GM12878 (cell line): ENCODE measurements around the gene UBE2Q2. TPM values are rescaled to one million over a fixed set of nuclear protein-coding genes. Genes with fewer than 3 reads are reported as not detected.

Experiments
- CHD1 ChIP-seq: IDR thresholded peaks from 2 replicates; pipeline ENCODE4 v1.6.1; 2012; ENCODE audit warnings: low read depth, low read length, improper control_type of control experiment
- CREM ChIP-seq: IDR thresholded peaks from 2 replicates; pipeline ENCODE4 v1.6.1; 2014; ENCODE audit warnings: antibody characterized with exemption, low read depth
- E2F4 ChIP-seq: IDR thresholded peaks from 2 replicates; pipeline ENCODE4 v1.6.1; 2012; ENCODE audit warnings: low read depth, low read length, improper control_type of control experiment
- ETV6 ChIP-seq, 2 experiments: fragments of 450-650 bp in 1 of 2; IDR thresholded peaks in 1 of 2; conservative IDR thresholded peaks in 1 of 2; 2 replicates each; pipeline ENCODE4 v1.6.1; 2014; ENCODE audit warnings: antibody characterized with exemption in 1 of 2, borderline replicate concordance in 1 of 2, low read depth in 1 of 2, mild to moderate bottlenecking in 1 of 2, moderate library complexity in 1 of 2
- IRF4 ChIP-seq: IDR thresholded peaks from 2 replicates; pipeline ENCODE4 v1.6.1; 2011; ENCODE audit warnings: low read depth, low read length
- IRF5 ChIP-seq: fragments of 450-650 bp; IDR thresholded peaks from 2 replicates; pipeline ENCODE4 v1.6.1; 2017; ENCODE audit warnings: borderline replicate concordance
- JUNB ChIP-seq: IDR thresholded peaks from 2 replicates; pipeline ENCODE4 v1.6.1; 2016; ENCODE audit warnings: antibody characterized with exemption, mild to moderate bottlenecking
- KAT2A ChIP-seq: conservative IDR thresholded peaks from 2 replicates; pipeline ENCODE4 v1.6.1; 2011; ENCODE audit warnings: low read depth, low read length; ENCODE audit not compliant: control insufficient read depth
- MEF2A ChIP-seq: IDR thresholded peaks from 2 replicates; pipeline ENCODE4 v1.6.1; 2011; ENCODE audit warnings: low read depth, mild to moderate bottlenecking, low read length, moderate library complexity; ENCODE audit not compliant: insufficient read depth
- MLLT1 ChIP-seq: fragments of 450-650 bp; IDR thresholded peaks from 2 replicates; pipeline ENCODE4 v1.6.1; 2016; ENCODE audit warnings: mild to moderate bottlenecking
- NFYB ChIP-seq: IDR thresholded peaks from 2 replicates; pipeline ENCODE4 v1.6.1; 2011; ENCODE audit warnings: low read depth, mild to moderate bottlenecking, low read length, improper control_type of control experiment, moderate library complexity; ENCODE audit not compliant: insufficient read depth
- POLR2AphosphoS2 ChIP-seq: IDR thresholded peaks from 2 replicates; pipeline ENCODE4 v1.6.1; 2011; ENCODE audit warnings: low read depth, mild to moderate bottlenecking, low read length, improper control_type of control experiment, moderate library complexity
- POLR2AphosphoS5 ChIP-seq: IDR thresholded peaks from 2 replicates; pipeline ENCODE4 v1.6.1; 2011; ENCODE audit warnings: mild to moderate bottlenecking, low read length, inconsistent platforms
- RAD21 ChIP-seq: IDR thresholded peaks from 2 replicates; pipeline ENCODE4 v1.6.1; 2011; ENCODE audit warnings: mild to moderate bottlenecking, low read depth, low read length, moderate library complexity; ENCODE audit not compliant: insufficient read depth
- RB1 ChIP-seq: fragments of 450-650 bp; formaldehyde crosslinking; IDR thresholded peaks from 2 replicates; pipeline ENCODE4 v1.6.1; 2017; ENCODE audit warnings: mild to moderate bottlenecking, borderline replicate concordance
- SPI1 ChIP-seq: IDR thresholded peaks from 2 replicates; pipeline ENCODE4 v1.6.1; 2011; ENCODE audit warnings: low read depth, mild to moderate bottlenecking, low read length, moderate library complexity, borderline replicate concordance; ENCODE audit not compliant: insufficient read depth
- TBL1XR1 ChIP-seq: IDR thresholded peaks from 2 replicates; pipeline ENCODE4 v1.6.1; 2012; ENCODE audit warnings: low read depth, low read length, improper control_type of control experiment
- TCF7 ChIP-seq: IDR thresholded peaks from 2 replicates; pipeline ENCODE4 v1.6.1; 2014; ENCODE audit warnings: antibody characterized with exemption, borderline replicate concordance
- WRNIP1 ChIP-seq: IDR thresholded peaks from 2 replicates; pipeline ENCODE4 v1.6.1; 2011; ENCODE audit warnings: low read depth, low read length, improper control_type of control experiment, borderline replicate concordance
- polyA plus RNA-seq, 11 experiments: library from polyadenylated mRNA; depleted of rRNA in 4 of 11; unstranded in 6 of 11; stranded (reverse) in 5 of 11; fragments of >200 nt; fragmentation: Nextera tagmentation in 4 of 11; fragmentation: Illumina TruSeq in 1 of 11; extraction: Ambion mirVana in 4 of 11; extraction: Trizol in 1 of 11; gene quantifications; 1 replicate in 1 of 11; 2 replicates in 10 of 11; pipeline versions ENCODE4 v1.2.1 to v1.2.3, GENCODE V29; 2011 to 2016; ENCODE audit warnings: inconsistent platforms in 2 of 11, missing spikeins in 2 of 11, low read depth in 1 of 11
- total RNA-seq, 4 experiments: library from RNA; depleted of rRNA in 3 of 4; stranded (reverse); fragments of >200 nt in 3 of 4; fragmentation: Illumina TruSeq in 1 of 4; extraction: Trizol in 1 of 4; gene quantifications; 2 replicates each; pipeline versions ENCODE4 v1.2.1 to v1.2.3, GENCODE V29; 2013 to 2021
- TF ChIP-seq, protein P1 (sequence below): fragments of 450-650 bp; IDR thresholded peaks from 2 replicates; pipeline ENCODE4 v1.6.1; 2017; ENCODE audit warnings: mild to moderate bottlenecking, moderate library complexity

Gene UBE2Q2
- total and polyA plus RNA-seq, 10 of the 15 experiments (the other 5 are each of a cell fraction or from before 2014, with no cell fraction given) = 11.1 to 31.9 (median 21.6) TPM

DNA sequence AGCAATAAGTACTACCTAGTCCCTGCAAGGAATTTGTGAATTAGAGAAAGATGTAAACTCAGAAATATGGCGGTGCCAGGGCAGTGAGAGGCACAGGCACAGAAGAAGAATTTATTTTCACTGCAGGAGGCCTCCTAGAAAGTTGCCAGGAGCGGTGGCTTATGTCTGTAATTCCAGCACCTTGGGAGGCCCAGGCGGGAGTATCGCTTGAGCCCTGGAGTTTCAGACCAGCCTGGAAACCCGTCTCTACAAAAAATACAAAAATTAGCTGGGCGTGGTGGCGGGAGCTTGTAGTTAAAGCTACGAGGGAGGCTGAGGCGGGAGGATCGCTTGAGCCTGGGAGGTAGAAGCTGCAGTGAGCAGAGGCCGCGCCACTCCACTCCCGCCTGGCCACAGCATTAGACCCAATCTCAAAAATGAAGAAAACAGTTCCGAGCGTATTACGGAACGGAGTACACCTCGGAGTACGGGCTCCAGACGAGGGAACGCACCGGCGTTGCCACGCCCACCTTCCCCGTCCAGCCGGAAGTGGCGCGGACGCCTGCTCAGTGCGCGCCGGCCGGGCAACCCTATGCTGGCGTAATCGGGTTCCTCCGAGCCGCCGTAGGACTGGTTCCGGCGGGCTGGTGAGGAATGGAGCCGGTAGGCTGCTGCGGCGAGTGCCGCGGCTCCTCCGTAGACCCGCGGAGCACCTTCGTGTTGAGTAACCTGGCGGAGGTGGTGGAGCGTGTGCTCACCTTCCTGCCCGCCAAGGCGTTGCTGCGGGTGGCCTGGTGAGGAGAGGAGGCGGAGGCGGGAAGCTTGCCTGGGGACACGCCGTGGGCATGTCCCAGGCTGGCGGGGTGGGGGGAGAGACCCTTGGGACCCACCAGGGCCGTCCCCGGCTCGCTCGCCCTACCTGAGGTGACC, 60.3 kb downstream of the UBE2Q2 start, which contains the start of gene FBXO22 (continued):
- TF ChIP-seq RAD21 (no peak), E2F4 (no peak), CREM (peak; percentile 87), IRF4 (no peak; the same call in 1 of the 2 replicates), ETV6 (conservative IDR thresholded peaks at IDR 0.05 in 1 of 2, IDR thresholded peaks at IDR 0.05 in 1 of 2; ENCODE audit: borderline replicate concordance in 1 of 2, low read depth in 1 of 2) (no peak), SPI1 (no peak), POLR2AphosphoS2 (peak; percentile 95), JUNB (no peak), IRF5 (no peak), TBL1XR1 (no peak; the same call in 1 of the 2 replicates), CHD1 (no peak), NFYB (no peak), WRNIP1 (no peak), TCF7 (0 out of 2 replicates have a peak, but pooled peaks have one; percentile 34), RB1 (peak; percentile 87; the same call in 1 of the 2 replicates), KAT2A (no peak), POLR2AphosphoS5 (peak; percentile 95), MEF2A (0 out of 2 replicates have a peak, but pooled peaks have one; percentile 28), MLLT1 (no peak)
- TF ChIP-seq, protein P1, sequence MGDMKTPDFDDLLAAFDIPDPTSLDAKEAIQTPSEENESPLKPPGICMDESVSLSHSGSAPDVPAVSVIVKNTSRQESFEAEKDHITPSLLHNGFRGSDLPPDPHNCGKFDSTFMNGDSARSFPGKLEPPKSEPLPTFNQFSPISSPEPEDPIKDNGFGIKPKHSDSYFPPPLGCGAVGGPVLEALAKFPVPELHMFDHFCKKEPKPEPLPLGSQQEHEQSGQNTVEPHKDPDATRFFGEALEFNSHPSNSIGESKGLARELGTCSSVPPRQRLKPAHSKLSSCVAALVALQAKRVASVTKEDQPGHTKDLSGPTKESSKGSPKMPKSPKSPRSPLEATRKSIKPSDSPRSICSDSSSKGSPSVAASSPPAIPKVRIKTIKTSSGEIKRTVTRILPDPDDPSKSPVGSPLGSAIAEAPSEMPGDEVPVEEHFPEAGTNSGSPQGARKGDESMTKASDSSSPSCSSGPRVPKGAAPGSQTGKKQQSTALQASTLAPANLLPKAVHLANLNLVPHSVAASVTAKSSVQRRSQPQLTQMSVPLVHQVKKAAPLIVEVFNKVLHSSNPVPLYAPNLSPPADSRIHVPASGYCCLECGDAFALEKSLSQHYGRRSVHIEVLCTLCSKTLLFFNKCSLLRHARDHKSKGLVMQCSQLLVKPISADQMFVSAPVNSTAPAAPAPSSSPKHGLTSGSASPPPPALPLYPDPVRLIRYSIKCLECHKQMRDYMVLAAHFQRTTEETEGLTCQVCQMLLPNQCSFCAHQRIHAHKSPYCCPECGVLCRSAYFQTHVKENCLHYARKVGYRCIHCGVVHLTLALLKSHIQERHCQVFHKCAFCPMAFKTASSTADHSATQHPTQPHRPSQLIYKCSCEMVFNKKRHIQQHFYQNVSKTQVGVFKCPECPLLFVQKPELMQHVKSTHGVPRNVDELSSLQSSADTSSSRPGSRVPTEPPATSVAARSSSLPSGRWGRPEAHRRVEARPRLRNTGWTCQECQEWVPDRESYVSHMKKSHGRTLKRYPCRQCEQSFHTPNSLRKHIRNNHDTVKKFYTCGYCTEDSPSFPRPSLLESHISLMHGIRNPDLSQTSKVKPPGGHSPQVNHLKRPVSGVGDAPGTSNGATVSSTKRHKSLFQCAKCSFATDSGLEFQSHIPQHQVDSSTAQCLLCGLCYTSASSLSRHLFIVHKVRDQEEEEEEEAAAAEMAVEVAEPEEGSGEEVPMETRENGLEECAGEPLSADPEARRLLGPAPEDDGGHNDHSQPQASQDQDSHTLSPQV = no peak
